Heart left ventricle (tissue), 13 donors: ENCODE measurements around the gene ATF6.

ENCODE experiments used
- CTCF ChIP-seq, 12 donors: fragments of 200-600 bp; sonication (generic) in 4 of 12; IDR thresholded peaks; one replicate each; pipeline versions ENCODE4 v1.5.0 to v1.8.0; 2018 to 2022; ENCODE audit warnings: antibody characterized with exemption in 12 of 12, mild to moderate bottlenecking in 5 of 12
- POLR2A ChIP-seq, 2 donors: fragments of 450-650 bp; IDR thresholded peaks; one replicate each; pipeline ENCODE4 v1.6.1; 2017; ENCODE audit warnings: antibody characterized with exemption in 2 of 2, mild to moderate bottlenecking in 2 of 2, moderate library complexity in 2 of 2
- donor health status: ischemic (EF 13 %, LVEDD 7.1; RV severe dilation, severe dysfunction).
- donor health status: DM: no; HTN: yes; CAD: no.
- donor health status: DM: no; HTN: no; CAD: no.
- donor health status: ischemic (EF 25% LVEDD 6.9; RV normal size, moderate dysfunction).
- donor health status: ischemic (EF 25% LVEDD 5.7; RV mildly dilated, moderate dysfunction).
- donor health status: ischemic (EF 35%, LVEDD 5.7; RV mildly dilated, moderate dysfunction).
- donor health status: nonischemic (EF 11% LVEDD 7.7; RV severe dilation, severe dysfunction).
- donor health status: DM: yes; HTN: yes; CAD: no.
- donor health status: PGD.
- donor health status: ischemic (EF 29% LVEDD 5.4; RV normal size, mild dysfunction).
- donor health status: nonischemic (EF 23%, LVEDD 6.1; RV moderate dilation, normal function).

DNA sequence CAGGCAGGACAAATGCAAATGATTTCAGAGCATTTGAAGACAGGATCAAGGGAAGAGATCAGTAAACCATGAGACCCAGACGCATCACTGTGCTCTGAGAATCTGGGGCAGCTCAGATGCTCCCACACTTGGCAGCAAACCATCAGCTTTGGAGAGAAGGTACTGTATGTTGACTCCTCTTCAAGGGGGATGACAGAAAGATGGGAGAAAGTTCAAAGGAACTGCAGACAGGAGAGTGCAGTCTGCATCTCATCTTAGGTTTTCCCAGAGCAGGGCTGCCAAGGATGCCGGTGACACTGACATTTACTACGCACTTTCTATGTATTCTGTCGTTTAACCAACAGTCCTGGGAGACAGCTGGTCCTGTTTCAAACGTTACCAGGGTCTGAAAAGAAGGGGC lies 221.8 kb downstream of the ATF6 start:
- TF ChIP-seq CTCF (IDR thresholded peaks at IDR 0.05) (no peak), POLR2A (IDR thresholded peaks at IDR 0.05) (no peak)
